ENCODE results near the gene PHF21B.
"Not testable (repeated sequence)": the region's sequence is repeated elsewhere in the genome, so short reads cannot be mapped to it uniquely, and the experiment has no call there.

The PHF21B gene

GRCh38 chr22:44865193-44866057 is 144.4 kb downstream of the PHF21B start:
- H3K27ac ChIP-seq (ENCODE audit: low read length), result no peak overlapping the region
- no peak overlapping the region for H3K9ac ChIP-seq (ENCODE audit: low read length)
- no peaks in the 10 kb centered on the region for H3K9me3 ChIP-seq (ENCODE audit: control insufficient read depth, low read depth, low read length)
- no peaks in the 10 kb centered on the region for H3K36me3 ChIP-seq (ENCODE audit: control insufficient read depth, low read depth, low read length)
- H3K4me3 ChIP-seq (ENCODE audit: low read length), result no peak overlapping the region
- no peaks in the 10 kb centered on the region for H3K27me3 ChIP-seq (ENCODE audit: control insufficient read depth, insufficient read depth, low read length)
- H3K4me1 ChIP-seq (ENCODE audit: control insufficient read depth, low read depth, low read length), result peaks cover 9% of the 10 kb centered on the region

GRCh38 chr22:44862981-44863860 is 146.6 kb downstream of the PHF21B start:
- H3K9me3 ChIP-seq (ENCODE audit: control insufficient read depth, low read depth, low read length), result no peaks in the 10 kb centered on the region
- no peaks in the 10 kb centered on the region for H3K36me3 ChIP-seq (ENCODE audit: control insufficient read depth, low read depth, low read length)
- H3K27me3 ChIP-seq (ENCODE audit: control insufficient read depth, insufficient read depth, low read length), result no peaks in the 10 kb centered on the region
- no peaks in the 10 kb centered on the region for H3K4me1 ChIP-seq (ENCODE audit: control insufficient read depth, low read depth, low read length)
- H3K9ac ChIP-seq (ENCODE audit: low read length), result no peak overlapping the region
- no peak overlapping the region for H3K27ac ChIP-seq (ENCODE audit: low read length)
- no peak overlapping the region for H3K4me3 ChIP-seq (ENCODE audit: low read length)

- H3K9me3 ChIP-seq (ENCODE audit: control insufficient read depth, low read depth, low read length), result no peaks in the 10 kb centered on the region
- H3K27me3 ChIP-seq (ENCODE audit: control insufficient read depth, insufficient read depth, low read length), result no peaks in the 10 kb centered on the region
- no peak overlapping the region for H3K27ac ChIP-seq (ENCODE audit: low read length)
- no peak overlapping the region for H3K4me3 ChIP-seq (ENCODE audit: low read length)
- no peak overlapping the region for H3K9ac ChIP-seq (ENCODE audit: low read length)
- H3K4me1 ChIP-seq (ENCODE audit: control insufficient read depth, low read depth, low read length), result no peaks in the 10 kb centered on the region
- no peaks in the 10 kb centered on the region for H3K36me3 ChIP-seq (ENCODE audit: control insufficient read depth, low read depth, low read length)
Observed at GRCh38 chr22:44862281-44862680, 147.5 kb downstream of the PHF21B start.

- H3K9ac ChIP-seq (ENCODE audit: low read length), result no peak overlapping the region
- no peaks in the 10 kb centered on the region for H3K9me3 ChIP-seq (ENCODE audit: control insufficient read depth, low read depth, low read length)
- H3K27ac ChIP-seq (ENCODE audit: low read length), result no peak overlapping the region
- no peaks in the 10 kb centered on the region for H3K4me1 ChIP-seq (ENCODE audit: control insufficient read depth, low read depth, low read length)
- no peak overlapping the region for H3K4me3 ChIP-seq (ENCODE audit: low read length)
- H3K36me3 ChIP-seq (ENCODE audit: control insufficient read depth, low read depth, low read length), result no peaks in the 10 kb centered on the region
- H3K27me3 ChIP-seq (ENCODE audit: control insufficient read depth, insufficient read depth, low read length), result no peaks in the 10 kb centered on the region
Observed at GRCh38 chr22:44861245-44861644, 148.6 kb downstream of the PHF21B start.

- Histone ChIP-seq H3K4me1 (ENCODE audit: control insufficient read depth, low read depth, low read length) (no peaks in the 10 kb centered on the region), H3K36me3 (ENCODE audit: control insufficient read depth, low read depth, low read length) (no peaks in the 10 kb centered on the region), H3K4me3 (ENCODE audit: low read length) (no peak overlapping the region), H3K9me3 (ENCODE audit: control insufficient read depth, low read depth, low read length) (no peaks in the 10 kb centered on the region), H3K27me3 (ENCODE audit: control insufficient read depth, insufficient read depth, low read length) (no peaks in the 10 kb centered on the region), H3K9ac (ENCODE audit: low read length) (no peak overlapping the region), H3K27ac (ENCODE audit: low read length) (no peak overlapping the region)
Observed at GRCh38 chr22:44860311-44860710, 149.5 kb downstream of the PHF21B start.

DNA sequence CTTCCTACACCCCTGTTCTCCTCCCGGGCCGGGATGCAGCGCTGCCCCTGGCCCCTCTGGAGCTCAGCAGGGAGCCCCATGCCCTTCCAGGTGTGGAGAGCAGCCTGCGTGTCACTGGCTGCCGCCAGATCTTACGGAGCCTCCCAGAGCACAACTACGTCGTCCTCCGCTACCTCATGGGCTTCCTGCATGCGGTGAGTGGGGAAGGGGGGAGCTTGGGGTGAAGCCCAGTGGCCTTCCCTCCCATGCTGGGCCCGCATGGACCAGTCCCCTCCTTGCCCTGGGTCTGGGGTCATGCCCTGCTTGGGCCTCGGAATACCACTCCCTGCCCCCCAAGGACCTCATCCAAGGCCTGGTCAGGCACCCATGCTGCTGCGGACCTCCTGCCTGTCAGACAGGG is 150.2 kb downstream of the PHF21B start:
- H3K9ac ChIP-seq (ENCODE audit: low read length), result no peak overlapping the region
- H3K4me1 ChIP-seq (ENCODE audit: control insufficient read depth, low read depth, low read length), result no peaks in the 10 kb centered on the region
- H3K36me3 ChIP-seq (ENCODE audit: control insufficient read depth, low read depth, low read length), result no peaks in the 10 kb centered on the region
- H3K9me3 ChIP-seq (ENCODE audit: control insufficient read depth, low read depth, low read length), result no peaks in the 10 kb centered on the region
- no peak overlapping the region for H3K4me3 ChIP-seq (ENCODE audit: low read length)
- H3K27me3 ChIP-seq (ENCODE audit: control insufficient read depth, insufficient read depth, low read length), result no peaks in the 10 kb centered on the region
- H3K27ac ChIP-seq (ENCODE audit: low read length), result no peak overlapping the region

GRCh38 chr22:44858819-44859218 is 151.0 kb downstream of the PHF21B start:
- not testable (repeated sequence) for H3K4me1 ChIP-seq (ENCODE audit: control insufficient read depth, low read depth, low read length); H3K9me3 ChIP-seq (ENCODE audit: control insufficient read depth, low read depth, low read length); H3K27ac ChIP-seq (ENCODE audit: low read length); H3K36me3 ChIP-seq (ENCODE audit: control insufficient read depth, low read depth, low read length); H3K9ac ChIP-seq (ENCODE audit: low read length); H3K4me3 ChIP-seq (ENCODE audit: low read length); H3K27me3 ChIP-seq (ENCODE audit: control insufficient read depth, insufficient read depth, low read length)

- no peaks in the 10 kb centered on the region for H3K9me3 ChIP-seq (ENCODE audit: control insufficient read depth, low read depth, low read length)
- H3K4me1 ChIP-seq (ENCODE audit: control insufficient read depth, low read depth, low read length), result no peaks in the 10 kb centered on the region
- H3K9ac ChIP-seq (ENCODE audit: low read length), result no peak overlapping the region
- H3K27me3 ChIP-seq (ENCODE audit: control insufficient read depth, insufficient read depth, low read length), result no peaks in the 10 kb centered on the region
- no peak overlapping the region for H3K27ac ChIP-seq (ENCODE audit: low read length)
- no peak overlapping the region for H3K4me3 ChIP-seq (ENCODE audit: low read length)
- no peaks in the 10 kb centered on the region for H3K36me3 ChIP-seq (ENCODE audit: control insufficient read depth, low read depth, low read length)
Observed at GRCh38 chr22:44855855-44856254, 153.9 kb downstream of the PHF21B start.

GRCh38 chr22:44854641-44855040 is 155.2 kb downstream of the PHF21B start:
- H3K27ac ChIP-seq (ENCODE audit: low read length); H3K4me1 ChIP-seq (ENCODE audit: control insufficient read depth, low read depth, low read length); H3K9me3 ChIP-seq (ENCODE audit: control insufficient read depth, low read depth, low read length); H3K9ac ChIP-seq (ENCODE audit: low read length); H3K27me3 ChIP-seq (ENCODE audit: control insufficient read depth, insufficient read depth, low read length); H3K36me3 ChIP-seq (ENCODE audit: control insufficient read depth, low read depth, low read length); H3K4me3 ChIP-seq (ENCODE audit: low read length): not testable (repeated sequence)

GRCh38 chr22:44850946-44851345 is 158.9 kb downstream of the PHF21B start:
- H3K9ac ChIP-seq (ENCODE audit: low read length), result no peak overlapping the region
- H3K4me3 ChIP-seq (ENCODE audit: low read length), result no peak overlapping the region
- no peaks in the 10 kb centered on the region for H3K9me3 ChIP-seq (ENCODE audit: control insufficient read depth, low read depth, low read length)
- H3K27me3 ChIP-seq (ENCODE audit: control insufficient read depth, insufficient read depth, low read length), result no peaks in the 10 kb centered on the region
- H3K36me3 ChIP-seq (ENCODE audit: control insufficient read depth, low read depth, low read length), result peaks cover 3% of the 10 kb centered on the region
- H3K27ac ChIP-seq (ENCODE audit: low read length), result no peak overlapping the region
- no peaks in the 10 kb centered on the region for H3K4me1 ChIP-seq (ENCODE audit: control insufficient read depth, low read depth, low read length)

- H3K4me1 ChIP-seq (ENCODE audit: control insufficient read depth, low read depth, low read length), result no peaks in the 10 kb centered on the region
- no peak overlapping the region for H3K9ac ChIP-seq (ENCODE audit: low read length)
- H3K9me3 ChIP-seq (ENCODE audit: control insufficient read depth, low read depth, low read length), result no peaks in the 10 kb centered on the region
- no peak overlapping the region for H3K4me3 ChIP-seq (ENCODE audit: low read length)
- no peak overlapping the region for H3K27ac ChIP-seq (ENCODE audit: low read length)
- peaks cover 7% of the 10 kb centered on the region for H3K36me3 ChIP-seq (ENCODE audit: control insufficient read depth, low read depth, low read length)
- no peaks in the 10 kb centered on the region for H3K27me3 ChIP-seq (ENCODE audit: control insufficient read depth, insufficient read depth, low read length)
Observed at GRCh38 chr22:44848791-44849420, 160.9 kb downstream of the PHF21B start.
